Fibroblast of the aortic adventitia (primary cell): Measurements from ENCODE around the gene MYBPHL. TPM values are rescaled to one million over a fixed set of nuclear protein-coding genes. Genes with fewer than 3 reads are reported as not detected.

Experiments used
- DNase-seq: peaks from one replicate; pipeline ENCODE4 v3.0.0-alpha.2; 2010; ENCODE audit warnings: low read depth
- H3K4me3 ChIP-seq: 2 replicates; pipeline ENCODE4 v1.5.1; 2011; ENCODE audit warnings: low read depth, mild to moderate bottlenecking, control low read depth, low read length, moderate library complexity
- total RNA-seq: library from RNA; depleted of rRNA; stranded (reverse); fragments of >200 nt; gene quantifications from 2 replicates; pipeline ENCODE4 v1.2.3, GENCODE V29; 2012; ENCODE audit warnings: low replicate concordance
- TF ChIP-seq, protein P1 (sequence below): IDR thresholded peaks from 2 replicates; pipeline ENCODE4 v1.5.1; 2011; ENCODE audit warnings: mild to moderate bottlenecking, low read length, control low read depth, inconsistent platforms; ENCODE audit not compliant: insufficient read depth

MYBPHL gene
- total RNA-seq, 1 donor = not detected

DNA sequence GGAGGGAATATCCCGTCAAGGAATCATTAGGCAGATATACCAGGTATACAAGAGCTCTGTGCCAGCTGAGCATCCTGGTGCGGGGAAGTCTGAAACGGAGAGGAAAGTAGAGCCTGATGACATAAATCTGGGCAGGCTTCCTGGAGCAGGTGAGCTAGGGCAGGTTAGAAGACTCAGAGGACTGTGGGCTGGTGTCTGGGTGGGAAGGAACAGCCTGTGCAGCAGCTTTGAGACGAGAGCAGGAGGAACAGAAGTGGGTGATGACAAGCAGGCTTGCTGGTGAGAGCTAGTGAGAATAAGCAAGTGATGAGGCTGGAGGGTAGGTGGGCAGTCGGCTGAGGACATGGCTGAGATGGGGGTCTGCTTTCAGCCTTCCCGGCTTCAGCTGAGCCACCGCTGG, 50.7 kb downstream of the MYBPHL start:
- H3K4me3 ChIP-seq = no peak overlapping the region
- TF ChIP-seq, protein P1, sequence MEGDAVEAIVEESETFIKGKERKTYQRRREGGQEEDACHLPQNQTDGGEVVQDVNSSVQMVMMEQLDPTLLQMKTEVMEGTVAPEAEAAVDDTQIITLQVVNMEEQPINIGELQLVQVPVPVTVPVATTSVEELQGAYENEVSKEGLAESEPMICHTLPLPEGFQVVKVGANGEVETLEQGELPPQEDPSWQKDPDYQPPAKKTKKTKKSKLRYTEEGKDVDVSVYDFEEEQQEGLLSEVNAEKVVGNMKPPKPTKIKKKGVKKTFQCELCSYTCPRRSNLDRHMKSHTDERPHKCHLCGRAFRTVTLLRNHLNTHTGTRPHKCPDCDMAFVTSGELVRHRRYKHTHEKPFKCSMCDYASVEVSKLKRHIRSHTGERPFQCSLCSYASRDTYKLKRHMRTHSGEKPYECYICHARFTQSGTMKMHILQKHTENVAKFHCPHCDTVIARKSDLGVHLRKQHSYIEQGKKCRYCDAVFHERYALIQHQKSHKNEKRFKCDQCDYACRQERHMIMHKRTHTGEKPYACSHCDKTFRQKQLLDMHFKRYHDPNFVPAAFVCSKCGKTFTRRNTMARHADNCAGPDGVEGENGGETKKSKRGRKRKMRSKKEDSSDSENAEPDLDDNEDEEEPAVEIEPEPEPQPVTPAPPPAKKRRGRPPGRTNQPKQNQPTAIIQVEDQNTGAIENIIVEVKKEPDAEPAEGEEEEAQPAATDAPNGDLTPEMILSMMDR = no peak
- DNase-seq = no peak

DNA sequence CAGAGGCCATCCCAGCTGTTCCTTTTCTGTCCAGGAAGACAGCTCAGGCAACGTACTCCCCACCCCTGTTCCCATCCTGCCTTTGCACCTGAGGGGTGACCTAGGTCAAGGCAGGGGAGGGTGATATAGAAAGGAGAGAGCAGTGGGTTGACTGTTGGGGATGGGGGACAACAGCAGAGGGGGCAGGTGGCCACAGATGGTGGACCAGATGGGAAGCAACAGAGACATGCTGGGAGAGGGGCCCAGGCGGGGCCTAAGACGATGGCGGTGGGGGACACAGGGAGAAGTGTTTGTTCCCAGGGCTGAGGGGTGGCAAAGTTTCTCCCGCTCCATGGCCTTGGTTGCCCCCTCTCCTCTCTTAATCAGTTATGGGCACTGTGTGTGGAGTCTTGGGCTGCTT, 51.1 kb downstream of the MYBPHL start:
- H3K4me3 ChIP-seq = no peak overlapping the region
- TF ChIP-seq, protein P1 = no peak
- DNase-seq = no peak

- H3K4me3 ChIP-seq = no peak overlapping the region
- no peak for DNase-seq
- TF ChIP-seq, protein P1 = no peak
These were observed 51.6 kb downstream of the MYBPHL start for GRCh38 chr1:109255097-109255651.

DNA sequence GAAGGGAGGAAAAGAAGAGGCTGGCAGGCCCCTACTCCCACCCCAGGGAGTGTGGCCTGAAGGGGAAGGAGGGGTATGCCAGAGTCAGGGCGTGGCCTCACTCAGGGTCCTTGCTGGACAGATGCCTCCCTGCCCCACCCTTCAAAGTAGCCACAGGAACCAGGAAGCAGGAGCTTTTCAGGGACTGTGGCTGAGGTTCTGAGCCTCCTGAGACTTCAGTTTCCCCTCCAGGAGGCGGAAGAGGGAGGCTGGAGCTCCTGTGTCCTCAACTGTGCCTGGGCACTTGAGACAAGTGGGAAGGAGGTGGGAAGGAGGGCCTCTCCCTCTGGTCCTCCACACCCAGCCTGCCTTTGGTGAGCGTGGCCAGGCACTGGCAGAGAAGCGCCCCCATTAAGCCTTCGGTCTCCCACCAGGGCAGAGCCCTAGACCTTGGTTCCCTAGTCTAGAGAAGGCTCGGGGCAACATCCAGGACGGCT, 52.2 kb downstream of the MYBPHL start:
- DNase-seq = no peak
- no peak overlapping the region for H3K4me3 ChIP-seq

GRCh38 chr1:109253803-109254620, 52.8 kb downstream of the MYBPHL start:
- no peak overlapping the region for H3K4me3 ChIP-seq
- DNase-seq = peak; percentile 16
- TF ChIP-seq, protein P1 = no peak

More for the DNA sequence above, 52.2 kb downstream of the MYBPHL start:
- TF ChIP-seq, protein P1 = no peak

GRCh38 chr1:109252893-109253802, 53.7 kb downstream of the MYBPHL start:
- TF ChIP-seq, protein P1 = no peak
- DNase-seq = no peak

More at GRCh38 chr1:109252893-109253802, 53.7 kb downstream of the MYBPHL start:
- H3K4me3 ChIP-seq = no peak overlapping the region
